HG03039 (cell line): ENCODE data around the gene GPR137B.
"Not testable (repeated sequence)": the region's sequence is repeated elsewhere in the genome, so short reads cannot be mapped to it uniquely, and the experiment has no call there.

Source experiments
- ATAC-seq: cut with Tn5 transposase; IDR thresholded peaks from one replicate; pipeline ENCODE4 v1.9.1; 2021; ENCODE audit warnings: mild to moderate bottlenecking, moderate library complexity; ENCODE audit not compliant: unreplicated experiment

Gene GPR137B

GRCh38 chr1:236186471-236186870 lies 44.1 kb downstream of the GPR137B start:
- ATAC-seq, result not testable (repeated sequence)

GRCh38 chr1:236188084-236188483 lies 45.7 kb downstream of the GPR137B start:
- ATAC-seq, result not testable (repeated sequence)

- ATAC-seq, result no peak
Observed at GRCh38 chr1:236193184-236193583, 50.8 kb downstream of the GPR137B start.

- ATAC-seq, result no peak
Observed at GRCh38 chr1:236200925-236201324, 58.6 kb downstream of the GPR137B start.

- no peak for ATAC-seq
Observed at GRCh38 chr1:236201786-236202185, 59.4 kb downstream of the GPR137B start.

- no peak for ATAC-seq
Observed at GRCh38 chr1:236204039-236204438, 61.7 kb downstream of the GPR137B start.

GRCh38 chr1:236204656-236205055 lies 62.3 kb downstream of the GPR137B start:
- ATAC-seq, result no peak

- ATAC-seq, result no peak
Observed at GRCh38 chr1:236206548-236206947, 64.2 kb downstream of the GPR137B start.

- no peak for ATAC-seq
Observed at GRCh38 chr1:236207121-236207520, 64.8 kb downstream of the GPR137B start.

- no peak for ATAC-seq
Observed at GRCh38 chr1:236207569-236207968, 65.2 kb downstream of the GPR137B start.

GRCh38 chr1:236209185-236209584 lies 66.8 kb downstream of the GPR137B start:
- no peak for ATAC-seq

- no peak for ATAC-seq
Observed at GRCh38 chr1:236209713-236210112, 67.4 kb downstream of the GPR137B start.

GRCh38 chr1:236211815-236212214 lies 69.5 kb downstream of the GPR137B start:
- ATAC-seq, result no peak

- no peak for ATAC-seq
Observed at GRCh38 chr1:236213534-236213933, 71.2 kb downstream of the GPR137B start.

- ATAC-seq, result no peak
Observed at GRCh38 chr1:236214761-236215160, 72.4 kb downstream of the GPR137B start.

GRCh38 chr1:236220473-236220872 lies 78.1 kb downstream of the GPR137B start:
- ATAC-seq, result no peak

- no peak for ATAC-seq
Observed at GRCh38 chr1:236222632-236223031, 80.3 kb downstream of the GPR137B start.

- ATAC-seq, result no peak
Observed at GRCh38 chr1:236228411-236228810, 86.1 kb downstream of the GPR137B start.

GRCh38 chr1:236235116-236235515 lies 92.8 kb downstream of the GPR137B start:
- ATAC-seq, result no peak

- ATAC-seq, result no peak
Observed at GRCh38 chr1:236239092-236239585, 96.8 kb downstream of the GPR137B start.

- no peak for ATAC-seq
Observed at GRCh38 chr1:236240675-236241074, 98.3 kb downstream of the GPR137B start.

- no peak for ATAC-seq
Observed at GRCh38 chr1:236242568-236242967, 100.2 kb downstream of the GPR137B start.

- no peak for ATAC-seq
Observed at GRCh38 chr1:236247286-236247685, 104.9 kb downstream of the GPR137B start.
